ENCODE measurements around the gene CDKN3.

CDKN3 gene

GRCh38 chr14:54353266-54353665, 43.5 kb upstream of the CDKN3 start:
- DNase-seq (ENCODE audit: insufficient read length, low spot score) (no peak), FAIRE-seq (no peak)
- TF ChIP-seq CTCF (IDR thresholded peaks at IDR 0.05; ENCODE audit: insufficient read depth, missing control alignments): no peak

GRCh38 chr14:54353694-54354093, 43.1 kb upstream of the CDKN3 start:
- FAIRE-seq (no peak), DNase-seq (ENCODE audit: insufficient read length, low spot score) (no peak)
- no peak for TF ChIP-seq CTCF (IDR thresholded peaks at IDR 0.05; ENCODE audit: insufficient read depth, missing control alignments)

- TF ChIP-seq CTCF (IDR thresholded peaks at IDR 0.05; ENCODE audit: insufficient read depth, missing control alignments): no peak
- no peak for DNase-seq (ENCODE audit: insufficient read length, low spot score)
- FAIRE-seq: no peak
Observed at GRCh38 chr14:54354096-54354495, 42.7 kb upstream of the CDKN3 start.

- FAIRE-seq (no peak), DNase-seq (ENCODE audit: insufficient read length, low spot score) (no peak)
- no peak for TF ChIP-seq CTCF (IDR thresholded peaks at IDR 0.05; ENCODE audit: insufficient read depth, missing control alignments)
Observed at GRCh38 chr14:54354968-54355641, 41.7 kb upstream of the CDKN3 start.

- FAIRE-seq (no peak), DNase-seq (ENCODE audit: insufficient read length, low spot score) (no peak)
- TF ChIP-seq CTCF (IDR thresholded peaks at IDR 0.05; ENCODE audit: insufficient read depth, missing control alignments): no peak
Observed at GRCh38 chr14:54355698-54356097, 41.1 kb upstream of the CDKN3 start.

DNA sequence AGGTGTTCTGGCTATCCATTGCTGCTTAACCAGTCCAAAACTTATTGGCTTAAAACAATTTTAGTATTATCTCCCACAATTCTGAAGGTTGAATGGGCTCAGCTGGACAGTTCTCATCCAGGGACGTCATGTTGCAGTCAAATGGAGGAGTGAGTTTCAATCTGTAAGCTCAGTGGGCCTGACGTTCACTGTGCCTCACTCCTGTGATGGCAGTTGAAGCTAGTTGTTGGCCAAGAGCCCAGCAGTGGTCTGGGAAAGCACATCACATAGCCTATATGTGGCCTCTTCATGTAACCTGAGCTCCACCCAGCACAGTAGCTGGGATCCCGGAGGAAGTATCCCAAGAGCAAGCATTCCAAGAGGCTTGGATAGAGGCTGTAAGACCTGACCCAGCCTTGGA, 40.6 kb upstream of the CDKN3 start:
- no peak for TF ChIP-seq CTCF (IDR thresholded peaks at IDR 0.05; ENCODE audit: insufficient read depth, missing control alignments)
- FAIRE-seq: no peak
- DNase-seq (ENCODE audit: insufficient read length, low spot score): no peak

- TF ChIP-seq CTCF (IDR thresholded peaks at IDR 0.05; ENCODE audit: insufficient read depth, missing control alignments): no peak
- DNase-seq (ENCODE audit: insufficient read length, low spot score): no peak
- FAIRE-seq: no peak
Observed at GRCh38 chr14:54360667-54361066, 36.1 kb upstream of the CDKN3 start.
